HG02870 (cell line): ENCODE data around the gene PTCHD4.

ENCODE experiments used
- ATAC-seq: cut with Tn5 transposase; IDR thresholded peaks from one replicate; pipeline ENCODE4 v1.9.1; 2021; ENCODE audit warnings: mild to moderate bottlenecking, moderate library complexity; ENCODE audit not compliant: unreplicated experiment

PTCHD4 gene

DNA sequence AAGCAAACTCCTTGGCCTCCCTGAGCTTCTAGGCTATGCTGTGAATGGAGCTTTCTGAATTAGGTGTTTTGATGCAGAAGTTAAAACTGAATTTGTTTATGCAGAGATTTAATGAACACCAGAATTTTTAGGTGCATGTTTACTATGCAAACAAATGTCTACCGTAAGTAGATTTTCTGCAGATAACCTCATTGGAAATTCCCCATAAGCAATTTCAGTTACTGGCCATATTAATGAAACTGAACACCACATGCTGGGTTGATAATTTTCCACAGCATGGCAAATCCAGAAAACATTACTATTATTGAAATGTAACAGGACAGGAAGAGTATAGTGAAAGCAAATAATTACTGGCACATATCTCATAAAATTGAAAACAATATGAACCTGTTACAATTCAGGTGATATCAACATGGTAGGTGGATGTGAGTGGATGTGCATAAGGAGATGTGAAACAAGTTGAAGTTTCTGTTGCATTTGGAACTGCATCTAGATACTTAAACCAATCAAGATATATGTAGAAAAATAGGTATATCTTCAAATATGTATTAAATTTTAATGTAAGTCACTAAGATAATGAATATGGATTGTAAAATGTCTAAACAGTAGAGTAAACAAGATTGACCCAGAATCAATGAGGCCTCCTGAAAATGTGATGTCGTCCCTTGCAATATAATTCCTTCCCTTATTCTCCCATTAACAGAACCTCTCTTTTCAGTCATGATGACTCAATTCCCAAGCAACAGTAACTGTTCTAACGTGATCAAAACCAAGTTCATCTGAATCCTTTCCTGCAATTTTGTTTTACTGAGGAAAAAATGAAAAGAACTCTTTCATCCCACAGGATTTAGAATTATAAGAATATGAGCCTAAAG, 11.0 kb downstream of the PTCHD4 start:
- ATAC-seq = no peak

DNA sequence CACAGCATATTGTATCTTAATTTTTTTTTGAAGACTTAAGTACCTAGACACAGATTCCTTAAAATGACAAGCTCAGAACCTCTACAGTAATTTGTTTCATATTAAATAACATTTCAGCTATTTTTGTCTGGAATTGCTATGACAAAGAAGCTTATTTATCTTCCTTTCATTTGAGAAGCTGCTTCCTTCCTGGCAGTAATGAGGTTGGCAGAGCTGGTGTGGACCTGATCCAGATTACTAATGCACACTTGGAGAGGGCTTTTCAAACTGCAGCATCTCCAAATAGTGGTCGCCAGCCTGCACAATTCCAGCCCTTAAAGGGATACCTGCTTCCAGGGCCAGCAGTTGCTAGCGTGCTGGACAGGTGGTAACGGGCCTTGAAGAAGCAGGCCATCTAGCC, 12.1 kb downstream of the PTCHD4 start:
- no peak for ATAC-seq

DNA sequence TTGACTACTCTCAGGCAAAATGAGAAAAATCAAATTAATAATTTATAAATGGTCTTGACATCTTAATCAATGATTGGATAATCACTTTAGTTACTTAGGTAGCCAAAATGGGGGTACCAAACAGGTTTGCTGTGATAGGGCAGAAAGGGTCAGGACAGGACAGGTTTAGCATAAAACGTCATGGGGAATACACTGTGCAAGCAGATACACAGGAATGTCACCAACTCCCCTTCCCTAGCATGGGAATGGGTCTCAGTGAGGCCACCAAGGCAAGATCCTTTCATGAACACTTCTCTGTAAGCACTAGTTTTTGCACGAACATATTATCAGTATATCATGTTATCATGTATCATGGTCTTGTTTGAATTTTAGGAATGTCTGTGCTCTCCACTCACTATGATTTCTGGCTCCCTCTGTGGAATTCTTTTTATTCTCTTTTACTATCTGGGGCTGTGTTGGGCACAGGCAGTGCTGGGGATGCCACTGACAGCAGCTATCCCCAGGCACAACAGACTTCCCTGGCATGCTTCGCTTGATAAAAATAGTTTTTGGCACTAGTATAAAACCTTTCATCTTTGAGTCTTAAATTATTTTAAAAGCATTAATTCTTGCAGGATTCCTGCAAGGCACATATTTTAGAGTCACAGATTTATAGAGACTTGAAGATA, 18.3 kb downstream of the PTCHD4 start:
- no peak for ATAC-seq

DNA sequence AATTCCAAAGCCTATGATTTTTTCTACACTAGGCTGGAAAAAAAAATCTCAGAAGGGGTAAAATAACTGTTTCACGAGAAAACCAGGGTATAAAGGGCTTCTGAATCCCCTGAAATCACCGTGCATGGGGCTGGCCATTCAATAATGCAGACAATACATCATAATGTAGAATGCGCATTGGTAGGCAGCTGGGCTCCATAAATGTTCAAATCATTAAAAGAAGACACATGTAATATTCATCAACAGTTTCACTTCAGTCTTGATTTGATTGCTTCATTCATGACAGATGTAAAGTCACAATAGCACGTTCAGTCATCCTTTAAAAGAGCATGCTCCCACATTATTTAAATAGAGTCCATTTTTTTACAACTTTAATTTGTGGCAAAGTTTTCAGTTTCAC, 20.5 kb downstream of the PTCHD4 start:
- ATAC-seq = no peak

DNA sequence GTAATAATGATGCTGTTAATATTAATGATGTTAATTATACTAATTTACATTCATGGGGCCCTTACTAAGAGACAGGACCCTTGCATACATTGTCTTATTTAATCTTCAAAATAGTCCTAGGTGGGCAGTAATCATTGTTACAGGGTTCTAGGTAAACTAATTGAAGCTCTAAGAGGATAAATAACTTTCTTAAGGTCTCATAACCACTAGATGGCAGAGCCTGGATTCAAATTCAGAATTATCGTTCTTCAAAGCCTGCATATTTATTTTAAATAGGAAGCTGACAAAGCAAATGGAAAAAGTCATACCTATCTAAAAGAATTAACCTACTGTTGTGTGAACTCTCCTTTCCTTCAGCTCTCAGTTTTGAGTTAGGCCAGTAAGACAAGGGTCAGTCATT, 23.5 kb downstream of the PTCHD4 start:
- ATAC-seq = no peak

DNA sequence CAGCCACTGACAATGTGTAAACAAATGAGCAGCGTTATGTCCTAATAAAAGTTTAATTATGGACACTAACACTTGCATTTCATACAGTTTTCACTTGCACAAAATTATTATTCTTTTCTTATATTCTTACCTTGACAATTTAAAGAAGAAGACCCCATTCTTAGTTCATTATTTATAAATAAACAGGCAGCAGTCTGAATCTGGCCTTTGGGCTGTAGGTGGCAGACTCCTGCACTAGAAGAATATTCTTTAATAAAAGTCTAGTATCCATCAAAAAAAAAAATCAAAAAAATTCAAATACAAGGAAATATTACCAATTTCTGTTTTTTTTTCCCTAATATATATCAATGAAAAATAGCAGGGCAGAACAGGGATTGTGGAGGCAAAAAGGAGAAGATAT, 24.8 kb downstream of the PTCHD4 start:
- no peak for ATAC-seq

DNA sequence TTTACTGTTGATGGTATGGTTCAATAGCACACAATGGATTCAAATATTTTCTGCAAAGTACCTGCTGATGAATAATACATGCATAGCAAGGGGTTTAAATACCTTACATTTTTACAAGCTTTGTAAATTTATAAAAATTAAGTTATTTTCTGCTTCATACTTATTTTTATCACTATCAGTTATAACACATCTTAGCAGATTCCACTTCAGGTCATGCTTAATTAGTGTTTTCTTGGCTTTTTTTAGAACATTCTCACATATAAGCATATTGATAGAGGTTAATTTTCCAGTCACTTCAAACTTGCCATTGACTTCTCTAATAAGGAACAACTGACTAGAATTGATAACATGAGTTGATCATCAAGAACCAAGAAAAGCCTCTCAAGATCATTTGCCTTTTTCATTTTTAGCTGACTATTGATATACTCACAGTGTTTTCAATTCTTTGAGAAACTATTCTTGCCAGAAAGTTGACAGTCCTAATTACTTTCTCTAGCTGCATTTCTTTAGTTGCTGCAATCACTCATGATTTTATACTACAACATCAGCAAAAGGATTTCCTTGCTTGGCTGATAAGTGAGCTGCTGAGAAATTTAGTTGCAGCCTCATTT, 25.8 kb downstream of the PTCHD4 start:
- ATAC-seq = no peak

DNA sequence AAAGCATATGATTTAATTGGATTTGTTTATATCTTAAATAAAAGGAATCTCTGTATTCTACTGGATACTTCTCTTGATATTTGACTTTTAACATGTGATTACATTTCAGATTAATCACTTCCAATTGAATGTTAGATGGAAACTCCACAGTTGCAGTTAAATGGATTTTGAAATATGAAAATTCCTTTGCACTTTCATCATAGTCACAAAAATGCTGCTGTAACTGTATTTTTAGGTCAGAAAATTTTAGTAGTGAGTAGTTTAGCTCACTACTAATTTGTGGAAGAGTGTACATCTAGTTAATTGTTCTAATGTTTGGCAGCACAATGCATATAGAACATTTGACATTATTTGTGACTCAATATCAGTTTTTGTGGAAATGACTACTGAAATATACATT, 26.8 kb downstream of the PTCHD4 start:
- ATAC-seq = no peak

DNA sequence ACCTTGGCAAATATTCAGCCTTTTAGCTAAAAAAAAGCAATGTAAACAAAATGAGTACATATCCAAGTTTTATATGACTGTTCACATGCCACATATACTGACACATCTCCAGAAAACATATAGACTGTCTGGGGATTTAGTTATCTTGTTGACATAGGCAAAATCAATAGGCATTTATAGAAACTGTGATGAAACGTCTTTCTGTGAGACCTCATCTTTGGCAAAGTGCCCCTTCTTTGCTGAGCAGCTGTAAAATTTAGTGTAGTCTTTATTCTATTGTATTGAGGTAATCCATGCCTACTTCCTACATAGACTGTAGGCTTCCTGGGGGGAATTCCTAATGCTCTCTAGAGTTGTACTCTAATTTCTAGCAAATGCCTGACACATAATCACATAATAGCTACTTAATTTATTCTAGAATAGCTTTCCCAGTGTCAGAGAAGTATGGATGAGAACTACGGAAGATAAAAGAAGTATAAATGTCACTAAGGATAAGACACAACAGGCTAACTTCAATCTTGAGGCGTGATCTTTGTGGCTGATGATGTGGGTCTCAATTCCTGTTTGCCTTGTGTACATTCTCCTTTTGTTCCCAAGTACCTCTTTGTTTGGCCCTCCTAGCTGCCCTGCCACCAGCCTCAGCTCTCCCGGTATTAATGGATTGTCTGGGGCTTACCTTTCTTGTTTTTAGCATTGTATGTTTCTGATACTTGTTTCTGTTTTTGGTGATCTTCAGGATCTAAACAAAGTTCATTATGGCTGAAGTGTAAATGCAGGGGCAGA, 30.6 kb downstream of the PTCHD4 start:
- ATAC-seq = no peak

DNA sequence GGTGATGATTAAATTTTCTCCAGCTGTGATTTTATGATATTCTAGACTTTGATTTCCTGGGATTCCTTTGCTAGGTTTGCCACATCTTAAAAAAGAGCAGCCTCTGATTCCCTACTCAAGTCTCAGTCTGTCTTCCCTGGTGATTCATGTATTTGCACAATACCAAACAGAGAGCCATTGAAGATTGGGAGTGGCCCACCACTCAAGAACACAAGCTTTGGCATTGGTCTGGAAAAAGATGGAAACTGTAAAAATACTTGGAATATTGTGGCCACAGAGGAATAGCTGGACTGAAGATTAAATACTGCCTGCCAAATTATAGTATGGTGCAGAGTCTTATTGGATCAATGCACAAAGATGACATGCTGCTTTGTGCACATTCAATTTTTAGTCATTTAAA, 32.9 kb downstream of the PTCHD4 start:
- ATAC-seq = no peak

DNA sequence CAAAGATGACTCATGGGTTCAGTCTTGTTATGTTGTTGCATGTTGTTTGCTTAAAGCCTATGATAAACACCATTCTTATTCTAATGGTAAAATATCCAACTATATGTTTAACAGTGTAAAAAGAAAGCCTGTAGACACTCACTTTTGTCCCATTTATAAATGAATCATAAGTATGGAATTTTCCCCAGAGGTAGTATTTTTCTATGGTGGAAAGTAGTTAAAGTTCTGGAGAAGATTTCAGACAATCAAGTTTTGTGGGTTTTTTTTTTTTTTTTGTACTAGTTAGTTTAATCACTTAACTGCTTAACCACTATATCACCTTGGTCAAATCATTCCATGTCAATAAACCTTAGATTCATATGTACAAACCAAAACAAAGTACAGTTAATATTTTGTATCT, 35.8 kb downstream of the PTCHD4 start:
- ATAC-seq = no peak

DNA sequence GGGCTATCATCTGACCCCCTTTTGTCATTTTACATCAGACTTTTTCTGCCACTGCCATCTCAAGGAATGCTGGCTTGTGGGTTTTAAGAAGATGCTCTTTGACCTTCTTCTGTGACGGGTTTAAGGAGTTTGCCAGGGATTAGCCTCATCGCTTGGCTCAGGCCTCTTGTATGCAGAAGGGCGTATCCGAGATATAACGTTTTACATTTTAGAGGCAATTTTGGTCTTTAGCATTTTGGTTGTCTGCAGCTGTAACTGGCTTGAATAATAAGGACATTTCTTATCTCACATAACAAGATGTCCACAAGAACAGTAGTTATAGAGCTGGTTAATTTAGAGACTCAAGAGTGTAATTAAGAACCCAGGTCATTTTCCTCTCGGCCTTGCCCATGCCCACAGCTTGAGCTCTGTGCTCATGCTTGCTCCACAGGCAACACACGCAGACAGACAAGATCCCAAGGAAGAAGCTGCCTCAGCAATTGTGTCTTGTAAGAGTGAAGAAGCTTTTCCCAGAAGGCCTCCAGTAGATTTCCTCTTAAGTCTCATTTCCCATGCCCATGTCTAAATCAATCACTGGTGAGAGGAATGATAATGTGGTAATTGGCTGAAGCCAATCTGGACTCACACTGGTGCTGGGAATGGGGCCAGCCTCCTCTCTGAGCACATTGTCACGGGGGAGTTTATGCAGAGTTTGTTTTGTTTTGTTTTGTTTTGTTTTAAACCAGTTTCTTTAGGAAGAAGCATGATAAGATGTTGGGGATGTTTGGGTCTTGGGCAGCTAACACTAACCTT, 36.8 kb downstream of the PTCHD4 start:
- ATAC-seq = no peak

DNA sequence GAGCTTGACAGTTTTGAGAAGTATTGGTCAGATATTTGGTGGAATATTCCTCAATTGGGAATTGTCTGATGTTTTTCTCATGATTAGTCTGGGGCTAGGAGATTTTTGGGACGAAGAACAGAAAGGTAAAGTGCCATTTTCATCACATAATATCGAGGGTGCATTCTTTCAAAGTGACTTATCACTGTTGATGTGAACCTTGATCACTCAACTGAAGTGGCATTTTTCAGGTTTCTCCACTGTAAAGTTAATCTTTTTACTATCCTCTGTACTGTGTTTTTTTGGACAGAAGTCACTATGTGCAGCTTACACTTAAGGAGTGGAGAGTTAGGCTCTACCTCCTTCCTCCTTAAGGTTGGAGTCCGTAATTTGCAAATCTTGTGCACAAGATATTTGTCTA, 39.2 kb downstream of the PTCHD4 start:
- ATAC-seq = no peak

DNA sequence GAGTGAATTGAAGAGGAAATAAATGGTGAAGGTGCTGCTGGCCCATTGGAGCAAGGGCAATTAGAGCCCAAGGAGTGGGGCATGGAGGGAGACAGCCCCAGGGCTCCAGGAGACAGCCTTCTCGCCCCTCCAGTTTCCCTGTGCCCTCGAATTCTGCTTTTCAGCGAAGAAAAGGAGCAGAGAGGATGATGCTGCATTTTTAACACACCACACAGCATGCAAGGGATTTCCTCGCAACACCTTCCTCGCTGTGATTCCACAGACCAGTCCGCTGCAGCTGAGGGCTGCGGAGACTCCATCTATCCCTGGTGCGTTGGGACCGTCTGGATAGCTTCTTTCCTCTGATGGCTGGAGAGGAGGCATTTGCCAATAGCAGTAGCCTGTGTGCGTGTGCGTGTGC, 41.7 kb downstream of the PTCHD4 start:
- ATAC-seq = no peak

DNA sequence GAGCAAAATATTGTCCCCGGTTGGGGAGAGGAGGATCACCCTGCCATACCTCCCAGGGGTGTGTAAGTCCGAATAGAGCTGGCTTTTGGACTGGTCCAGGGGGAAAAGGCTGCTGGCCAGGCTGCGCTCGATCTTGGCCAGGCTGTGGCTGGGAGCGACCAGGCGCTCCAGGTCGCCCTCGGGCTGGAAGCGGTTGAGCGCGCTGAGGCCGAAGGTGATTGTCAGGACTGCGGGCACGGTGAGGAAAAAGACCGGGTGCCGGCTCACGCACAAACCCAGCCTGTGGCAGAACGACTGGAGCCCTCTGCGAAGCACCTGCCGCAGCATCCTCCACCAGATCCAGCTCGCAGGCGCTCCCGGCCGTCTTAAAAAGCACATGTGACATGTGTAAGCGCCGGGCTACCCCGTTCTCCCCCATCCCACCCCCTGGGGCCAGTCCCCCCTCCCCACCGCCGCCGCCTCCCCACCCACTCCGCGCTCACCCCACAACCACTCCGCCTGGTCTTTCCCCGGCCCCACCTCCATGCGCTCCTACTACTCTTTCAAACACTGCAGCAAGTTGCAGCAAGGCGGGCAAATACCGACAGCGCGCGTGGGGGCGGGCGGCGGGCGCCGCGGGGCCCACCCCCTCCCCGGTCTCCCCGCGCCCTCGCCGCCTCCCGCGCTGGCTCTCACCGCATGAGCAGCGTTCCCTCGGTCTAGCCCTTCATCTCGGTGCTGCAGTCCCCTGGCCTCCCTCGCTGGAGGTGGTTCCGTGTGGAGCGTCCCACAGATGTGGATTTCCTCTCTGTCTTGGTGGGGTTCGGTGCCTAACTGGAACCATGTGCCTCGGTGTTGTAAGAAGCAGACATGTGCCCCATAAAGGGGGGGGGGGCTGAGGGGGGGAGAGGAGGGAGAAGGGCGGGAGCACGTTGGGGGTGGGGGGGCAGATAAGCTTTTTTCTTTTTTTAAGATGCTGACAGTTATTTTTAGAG, 42.4 kb downstream of the PTCHD4 start:
- ATAC-seq = no peak

DNA sequence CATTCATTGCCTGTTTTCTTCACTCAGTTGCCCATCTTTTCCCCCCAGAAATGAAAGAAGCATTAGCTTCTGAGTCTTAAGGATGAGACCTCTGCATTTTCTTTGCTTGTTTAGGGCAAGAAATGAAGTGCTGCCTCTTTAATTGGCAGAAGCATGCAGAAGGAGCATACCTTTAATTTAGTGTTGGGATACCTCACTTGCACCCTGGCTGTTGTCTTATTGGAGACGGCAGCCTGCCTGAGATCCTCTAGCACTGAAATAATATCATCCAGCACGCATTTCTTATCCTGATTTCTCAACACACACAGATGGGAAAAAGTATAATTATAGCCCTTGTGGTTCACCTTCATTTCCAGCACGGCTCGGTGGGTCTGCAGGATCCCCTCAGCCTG, 43.1 kb downstream of the PTCHD4 start:
- no peak for ATAC-seq

DNA sequence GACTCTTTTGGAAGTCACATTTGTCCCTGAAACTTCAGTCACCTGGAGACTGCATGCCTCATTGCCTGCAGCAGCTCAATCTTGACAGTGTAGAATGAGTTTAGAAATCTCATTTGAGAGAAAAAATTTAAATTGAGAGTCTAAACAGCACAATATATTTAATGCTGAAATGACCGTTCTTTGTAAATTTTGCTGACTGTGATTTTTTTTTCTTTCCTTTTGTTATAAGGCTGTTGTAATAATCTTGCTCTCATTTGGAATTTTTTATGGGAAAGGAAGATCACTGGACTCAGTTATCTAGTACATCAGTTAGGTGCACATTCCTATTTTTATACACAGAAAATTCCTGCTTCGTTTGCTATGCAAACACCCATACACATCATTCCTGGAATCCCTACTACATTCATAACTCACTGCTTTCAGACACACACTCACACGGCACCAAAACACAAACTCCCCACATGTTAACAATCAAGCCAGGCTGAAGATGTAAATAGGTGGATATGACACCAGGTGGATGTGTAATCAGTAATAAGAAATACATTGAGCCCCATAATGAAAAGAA, 43.8 kb downstream of the PTCHD4 start:
- ATAC-seq = no peak

DNA sequence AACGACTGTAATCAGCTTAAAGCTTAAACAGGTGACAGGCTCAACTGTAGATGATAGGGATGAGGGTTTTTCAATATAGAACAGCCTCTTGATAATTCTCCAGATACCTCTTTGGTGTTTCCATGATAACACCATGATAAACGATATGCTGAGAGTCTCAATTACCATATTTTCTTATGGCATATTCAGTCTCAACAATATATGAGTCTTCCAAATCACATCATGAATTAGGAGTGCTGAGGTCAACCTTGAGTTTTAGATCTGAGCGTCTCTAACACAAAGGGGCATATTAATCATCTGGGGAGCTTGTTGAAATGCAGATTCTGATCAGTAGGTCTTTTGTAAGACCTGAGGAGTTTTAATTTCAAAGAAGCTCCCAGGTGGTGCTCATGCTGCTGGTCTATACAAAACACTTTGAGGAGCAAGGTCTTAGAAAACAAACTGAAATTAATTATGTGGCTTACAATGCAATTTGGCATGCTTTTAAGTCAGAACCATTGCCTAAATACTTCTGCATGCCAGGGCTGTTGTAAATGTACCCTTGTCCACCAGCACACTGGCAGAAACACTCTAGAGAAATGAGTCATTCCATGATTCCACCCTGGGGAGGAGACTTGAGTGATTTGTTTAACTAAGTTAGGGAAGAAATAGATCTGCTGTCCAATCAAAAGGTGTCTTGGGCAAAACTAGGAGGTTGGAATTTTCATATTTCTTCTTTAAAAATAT, 49.6 kb downstream of the PTCHD4 start:
- no peak for ATAC-seq
